ENCODE results near the gene IARS2.
A peak's percentile ranks its signal among the peaks of the same experiment; 100 is the strongest.
"Not testable (repeated sequence)": the region's sequence is repeated elsewhere in the genome, so short reads cannot be mapped to it uniquely, and the experiment has no call there.

Gene IARS2

GRCh38 chr1:220113136-220113695, 19.3 kb downstream of the IARS2 start:
- peak in 1 of 2 donors; percentile 20 for DNase-seq

- DNase-seq, result no peak
Measured at GRCh38 chr1:220119043-220119512, 25.1 kb downstream of the IARS2 start.

GRCh38 chr1:220121791-220122530, 28.0 kb downstream of the IARS2 start:
- no peak for DNase-seq

- no peak for DNase-seq
Measured at GRCh38 chr1:220123066-220123465, 29.1 kb downstream of the IARS2 start.

- no peak for DNase-seq
Measured at GRCh38 chr1:220123889-220124288, 30.0 kb downstream of the IARS2 start.

GRCh38 chr1:220124542-220124941, 30.6 kb downstream of the IARS2 start:
- DNase-seq, result no peak

GRCh38 chr1:220127076-220127475, 33.1 kb downstream of the IARS2 start:
- DNase-seq, result no peak

- no peak for DNase-seq
Measured at GRCh38 chr1:220129479-220130210, 35.7 kb downstream of the IARS2 start.

GRCh38 chr1:220135755-220136154, 41.8 kb downstream of the IARS2 start:
- no peak for DNase-seq

- peak in 1 of 2 donors; percentile 96 for DNase-seq
Measured at GRCh38 chr1:220137019-220137786, 43.3 kb downstream of the IARS2 start.

- DNase-seq, result no peak
Measured at GRCh38 chr1:220139966-220140365, 46.0 kb downstream of the IARS2 start.

GRCh38 chr1:220144051-220144450, 50.1 kb downstream of the IARS2 start:
- DNase-seq, result no peak

- no peak for DNase-seq
Measured at GRCh38 chr1:220149742-220150141, 55.8 kb downstream of the IARS2 start.

GRCh38 chr1:220151454-220151853, 57.5 kb downstream of the IARS2 start:
- no peak for DNase-seq

GRCh38 chr1:220153147-220153546, 59.2 kb downstream of the IARS2 start:
- DNase-seq, result no peak

GRCh38 chr1:220156620-220157146, 62.8 kb downstream of the IARS2 start:
- no peak for DNase-seq

GRCh38 chr1:220157738-220158137, 63.8 kb downstream of the IARS2 start:
- no peak for DNase-seq

- DNase-seq, result not testable (repeated sequence)
Measured at GRCh38 chr1:220158530-220158929, 64.6 kb downstream of the IARS2 start.

GRCh38 chr1:220159041-220159440, 65.1 kb downstream of the IARS2 start:
- no peak for DNase-seq

- no peak for DNase-seq
Measured at GRCh38 chr1:220160027-220160426, 66.1 kb downstream of the IARS2 start.

- DNase-seq, result no peak
Measured at GRCh38 chr1:220164116-220164515, 70.2 kb downstream of the IARS2 start.

GRCh38 chr1:220164517-220164916, 70.6 kb downstream of the IARS2 start:
- no peak for DNase-seq

- no peak for DNase-seq
Measured at GRCh38 chr1:220166853-220167252, 72.9 kb downstream of the IARS2 start.

Data from bone marrow (tissue), 2 donors.